DND-41 (cell line): ENCODE data around the gene ESR2.
"Not testable (repeated sequence)": the region's sequence is repeated elsewhere in the genome, so short reads cannot be mapped to it uniquely, and the experiment has no call there.

ENCODE experiments used
- CTCF ChIP-seq: IDR thresholded peaks from 2 replicates; pipeline ENCODE4 v1.5.1; 2012; ENCODE audit warnings: borderline replicate concordance, low read length, moderate library complexity, mild to moderate bottlenecking; ENCODE audit not compliant: poor library complexity, severe bottlenecking; ENCODE audit errors: extremely low read depth
- EZH2 ChIP-seq: IDR thresholded peaks from 3 replicates; pipeline ENCODE4 v1.6.1; 2012; ENCODE audit warnings: borderline replicate concordance, low read depth, mild to moderate bottlenecking, moderate library complexity, low read length, inconsistent platforms; ENCODE audit not compliant: severe bottlenecking

GRCh38 chr14:64210912-64211311 is 83.3 kb downstream of the ESR2 start:
- not testable (repeated sequence) for TF ChIP-seq EZH2, CTCF
